GM19328 (cell line): Measurements from ENCODE around the gene HSF2BP.
"Not testable (repeated sequence)": the region's sequence is repeated elsewhere in the genome, so short reads cannot be mapped to it uniquely, and the experiment has no call there.

ENCODE experiments used
- ATAC-seq: cut with Tn5 transposase; IDR thresholded peaks from one replicate; pipeline ENCODE4 v1.9.1; 2021; ENCODE audit warnings: mild to moderate bottlenecking, moderate library complexity; ENCODE audit not compliant: unreplicated experiment

The HSF2BP gene

GRCh38 chr21:43652616-43653015 is 6.7 kb downstream of the HSF2BP start:
- ATAC-seq: no peak

GRCh38 chr21:43651926-43652325 is 7.4 kb downstream of the HSF2BP start:
- ATAC-seq: not testable (repeated sequence)

GRCh38 chr21:43648171-43648570 is 11.1 kb downstream of the HSF2BP start:
- no peak for ATAC-seq

- ATAC-seq: no peak
These were observed 12.6 kb downstream of the HSF2BP start for GRCh38 chr21:43646550-43647260.

GRCh38 chr21:43645976-43646375 is 13.3 kb downstream of the HSF2BP start:
- no peak for ATAC-seq

- no peak for ATAC-seq
These were observed 14.0 kb downstream of the HSF2BP start for GRCh38 chr21:43645136-43645891.

- no peak for ATAC-seq
These were observed 14.7 kb downstream of the HSF2BP start for GRCh38 chr21:43644609-43645008.

- ATAC-seq: no peak
These were observed 15.2 kb downstream of the HSF2BP start for GRCh38 chr21:43644071-43644470.

- ATAC-seq: no peak
These were observed 16.1 kb downstream of the HSF2BP start for GRCh38 chr21:43643193-43643592.

GRCh38 chr21:43640400-43640799 is 18.9 kb downstream of the HSF2BP start:
- ATAC-seq: no peak

GRCh38 chr21:43639470-43640353 is 19.6 kb downstream of the HSF2BP start:
- ATAC-seq: no peak

- ATAC-seq: no peak
These were observed 21.6 kb downstream of the HSF2BP start for GRCh38 chr21:43637530-43638158.

- ATAC-seq: no peak
These were observed 23.9 kb downstream of the HSF2BP start for GRCh38 chr21:43635436-43635835.

GRCh38 chr21:43634618-43635017 is 24.7 kb downstream of the HSF2BP start:
- no peak for ATAC-seq

GRCh38 chr21:43632373-43632905 is 26.8 kb downstream of the HSF2BP start:
- no peak for ATAC-seq

GRCh38 chr21:43631411-43632107 is 27.7 kb downstream of the HSF2BP start:
- ATAC-seq: no peak

- ATAC-seq: no peak
These were observed 31.8 kb downstream of the HSF2BP start for GRCh38 chr21:43627527-43627926.

GRCh38 chr21:43626390-43626789 is 32.9 kb downstream of the HSF2BP start:
- ATAC-seq: no peak

- no peak for ATAC-seq
These were observed 34.9 kb downstream of the HSF2BP start for GRCh38 chr21:43624339-43624738.

- ATAC-seq: no peak
These were observed 35.7 kb downstream of the HSF2BP start for GRCh38 chr21:43623588-43623987.
